Loucy (cell line): ENCODE results near the gene HLTF.

Source experiments
- CTCF ChIP-seq: fragments of 200-600 bp; sonication (generic); conservative IDR thresholded peaks from 2 replicates; pipeline ENCODE4 v1.5.1; 2014; ENCODE audit warnings: mild to moderate bottlenecking, antibody characterized with exemption, low read length
- EZH2phosphoT487 ChIP-seq: fragments of 200-600 bp; IDR thresholded peaks from 2 replicates; pipeline ENCODE4 v1.6.1; 2018; ENCODE audit warnings: antibody characterized with exemption, mild to moderate bottlenecking, moderate library complexity, borderline replicate concordance

- no peak for TF ChIP-seq CTCF
- no peak for TF ChIP-seq EZH2phosphoT487
Observed at GRCh38 chr3:149090907-149091306, 4.6 kb upstream of the HLTF start.
